Glomerular visceral epithelial cell (primary cell): Measurements from ENCODE around the gene CARS1.

Source experiments
- DNase-seq: peaks from one replicate; pipeline ENCODE4 v3.0.0-alpha.2; 2016; ENCODE audit errors: extremely low spot score

CARS1 gene

DNA sequence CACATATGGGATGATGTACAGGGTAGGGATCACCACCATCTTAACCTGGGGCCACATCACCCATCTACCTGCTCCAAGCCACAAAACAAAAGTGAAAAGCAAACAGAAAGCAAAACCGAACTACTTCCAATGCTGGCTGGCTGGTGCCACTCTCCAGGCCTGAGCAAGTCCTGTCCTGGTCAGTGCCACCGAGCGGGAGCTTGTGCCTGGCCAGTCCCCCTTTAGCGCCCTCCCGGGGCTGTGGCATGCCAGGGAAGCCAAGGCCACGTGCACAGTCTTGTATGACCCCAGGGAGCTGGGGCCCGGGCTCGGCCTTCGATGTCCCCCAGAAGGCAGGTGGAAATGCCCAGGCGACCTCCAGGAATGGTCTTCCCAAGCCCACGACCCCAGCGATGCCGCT, 47.2 kb downstream of the CARS1 start:
- no peak for DNase-seq

DNA sequence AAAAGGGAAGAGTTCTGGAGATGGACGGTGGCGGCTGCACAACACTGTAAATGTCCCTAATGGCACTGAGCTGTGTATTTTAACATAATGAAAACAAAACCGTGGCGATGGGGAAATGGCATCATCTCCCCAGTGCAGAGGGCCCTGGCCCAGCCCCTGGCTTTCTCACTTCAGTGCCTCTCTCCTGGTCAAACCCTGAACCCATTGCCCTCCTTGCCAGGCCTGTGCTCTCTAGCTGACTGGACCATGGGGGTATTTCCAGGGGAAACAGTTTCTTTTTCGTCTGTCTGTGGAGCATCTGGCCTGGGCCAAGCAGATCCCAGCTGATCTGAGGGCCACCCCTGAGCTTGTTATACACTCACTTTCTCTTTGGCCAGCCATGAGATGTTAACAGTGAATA, 47.7 kb downstream of the CARS1 start:
- no peak for DNase-seq

DNA sequence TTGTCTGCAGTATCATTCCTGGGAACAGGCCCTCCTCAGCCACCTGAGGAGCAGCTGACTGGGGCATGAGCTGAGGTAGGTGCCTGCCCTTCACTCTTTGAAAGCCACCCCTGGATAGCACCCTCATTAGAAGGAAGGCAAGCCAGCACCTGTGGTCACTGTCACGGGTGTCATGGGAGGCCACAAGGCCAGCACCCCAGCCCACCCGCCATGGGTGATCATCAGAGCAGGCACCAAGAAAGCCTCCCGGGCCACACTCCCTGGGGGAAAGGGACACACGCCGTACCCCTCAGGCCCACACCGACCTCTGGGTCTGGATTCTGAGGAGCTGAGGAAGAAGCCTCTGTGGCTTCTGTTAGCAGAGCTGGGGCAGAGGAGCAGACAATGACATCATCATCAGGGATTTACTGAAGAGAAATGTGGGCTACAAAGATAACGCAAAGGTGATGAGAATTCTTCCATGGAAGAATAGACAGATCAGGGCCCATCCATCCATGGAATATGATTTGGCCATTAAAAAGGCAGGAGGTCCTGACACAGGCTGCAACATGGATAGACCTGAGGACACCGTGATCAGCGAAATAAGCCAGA, 48.4 kb downstream of the CARS1 start:
- no peak for DNase-seq

- DNase-seq: no peak
These were observed 49.7 kb downstream of the CARS1 start for GRCh38 chr11:3007404-3008010.

DNA sequence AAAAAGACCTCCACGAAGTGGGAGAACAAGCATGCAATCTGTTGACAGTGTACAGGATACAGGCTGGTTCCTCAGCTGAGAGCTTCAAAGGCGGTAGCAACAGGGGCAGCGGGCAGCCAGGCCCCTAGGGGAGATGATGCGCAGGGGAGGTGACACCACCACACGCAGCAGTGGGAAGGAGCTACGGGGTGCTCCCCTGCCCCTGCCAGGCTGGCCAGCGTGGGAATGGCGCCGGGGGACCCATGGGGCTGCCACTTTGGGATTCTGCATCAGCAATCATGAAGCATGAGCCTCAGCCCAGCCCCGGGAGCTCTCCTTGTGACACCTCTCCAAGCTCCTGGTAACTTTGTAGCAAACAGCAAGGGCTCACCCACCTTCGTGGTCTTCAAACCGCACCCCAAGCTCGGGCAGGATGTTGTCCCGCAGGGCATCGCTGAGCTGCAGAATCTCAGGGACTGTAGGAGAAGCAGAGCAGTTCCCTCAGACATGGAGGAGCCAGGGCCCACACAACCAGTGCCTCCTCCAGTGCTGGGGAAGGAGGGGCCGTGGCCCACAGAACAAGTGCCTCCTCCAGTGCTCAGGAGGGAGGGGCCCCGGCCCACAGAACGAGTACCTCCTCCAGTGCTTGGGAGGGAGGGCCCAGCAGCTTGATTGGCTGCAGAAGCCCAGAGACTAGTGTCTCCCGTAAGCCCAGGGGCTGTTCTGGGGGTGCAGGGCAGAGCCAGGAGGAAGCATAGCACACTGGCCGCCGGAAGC, 50.5 kb downstream of the CARS1 start:
- no peak for DNase-seq

DNA sequence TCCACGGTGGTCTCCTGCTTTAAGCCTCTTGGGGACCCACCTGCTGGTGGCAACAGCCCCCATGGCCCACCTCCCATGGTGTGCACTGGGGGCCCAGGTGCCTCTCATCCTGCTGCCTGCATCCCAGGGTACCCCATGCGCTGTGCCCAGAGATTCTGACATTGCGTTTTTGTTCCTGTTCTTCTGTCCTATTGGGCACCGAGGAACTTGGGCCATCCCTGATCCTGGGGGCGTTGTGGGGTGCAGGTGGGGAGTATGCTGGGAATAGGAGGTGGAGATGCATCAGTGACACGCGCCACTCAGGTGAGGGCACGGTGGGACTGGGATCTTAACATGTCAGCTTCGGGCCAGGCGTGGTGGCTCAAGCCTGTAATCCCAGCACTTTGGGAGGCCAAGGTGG, 52.7 kb downstream of the CARS1 start:
- no peak for DNase-seq

- DNase-seq: no peak
These were observed 53.6 kb downstream of the CARS1 start for GRCh38 chr11:3003396-3004231.

DNA sequence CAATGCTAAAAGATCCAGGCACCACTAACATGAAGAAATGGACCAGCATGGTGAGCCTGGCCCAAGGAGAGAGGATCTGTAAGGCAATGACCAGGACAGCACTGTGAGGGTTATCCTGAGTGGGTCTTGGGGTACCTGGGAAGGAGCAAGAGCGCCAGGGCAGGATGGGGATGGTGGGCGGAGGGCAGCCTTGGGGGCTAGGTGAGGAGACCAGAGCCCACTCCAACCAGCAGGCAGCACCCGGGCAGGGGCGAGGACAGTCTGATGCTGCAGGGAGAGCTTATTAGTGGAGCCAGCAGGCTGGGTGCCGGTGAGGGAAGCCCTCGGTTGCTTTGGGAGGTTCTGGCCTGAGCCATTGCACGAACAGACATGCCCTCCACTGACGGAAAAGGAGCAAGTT, 54.4 kb downstream of the CARS1 start:
- DNase-seq: no peak

- DNase-seq: no peak
These were observed 54.8 kb downstream of the CARS1 start for GRCh38 chr11:3002351-3002861.

DNA sequence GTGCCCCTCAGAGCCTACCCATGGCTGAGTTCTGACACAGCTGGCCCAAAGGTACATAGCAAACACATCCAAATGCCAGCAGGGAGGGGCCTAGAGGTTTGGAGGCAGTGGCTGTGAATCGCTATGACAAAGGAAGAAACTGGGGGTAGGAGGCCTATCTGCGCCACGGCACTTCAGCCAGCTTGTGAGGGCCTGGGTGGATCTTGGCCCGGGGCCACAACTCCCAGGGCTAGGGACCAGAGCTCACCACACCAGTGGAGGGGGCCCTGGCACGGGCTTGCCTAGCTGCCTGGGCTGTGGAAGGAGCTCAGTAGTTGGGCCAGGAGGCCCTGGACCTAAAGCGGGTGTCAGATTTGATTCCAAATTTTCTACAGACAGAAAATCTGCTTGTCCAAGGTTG, 55.7 kb downstream of the CARS1 start:
- DNase-seq: no peak

DNA sequence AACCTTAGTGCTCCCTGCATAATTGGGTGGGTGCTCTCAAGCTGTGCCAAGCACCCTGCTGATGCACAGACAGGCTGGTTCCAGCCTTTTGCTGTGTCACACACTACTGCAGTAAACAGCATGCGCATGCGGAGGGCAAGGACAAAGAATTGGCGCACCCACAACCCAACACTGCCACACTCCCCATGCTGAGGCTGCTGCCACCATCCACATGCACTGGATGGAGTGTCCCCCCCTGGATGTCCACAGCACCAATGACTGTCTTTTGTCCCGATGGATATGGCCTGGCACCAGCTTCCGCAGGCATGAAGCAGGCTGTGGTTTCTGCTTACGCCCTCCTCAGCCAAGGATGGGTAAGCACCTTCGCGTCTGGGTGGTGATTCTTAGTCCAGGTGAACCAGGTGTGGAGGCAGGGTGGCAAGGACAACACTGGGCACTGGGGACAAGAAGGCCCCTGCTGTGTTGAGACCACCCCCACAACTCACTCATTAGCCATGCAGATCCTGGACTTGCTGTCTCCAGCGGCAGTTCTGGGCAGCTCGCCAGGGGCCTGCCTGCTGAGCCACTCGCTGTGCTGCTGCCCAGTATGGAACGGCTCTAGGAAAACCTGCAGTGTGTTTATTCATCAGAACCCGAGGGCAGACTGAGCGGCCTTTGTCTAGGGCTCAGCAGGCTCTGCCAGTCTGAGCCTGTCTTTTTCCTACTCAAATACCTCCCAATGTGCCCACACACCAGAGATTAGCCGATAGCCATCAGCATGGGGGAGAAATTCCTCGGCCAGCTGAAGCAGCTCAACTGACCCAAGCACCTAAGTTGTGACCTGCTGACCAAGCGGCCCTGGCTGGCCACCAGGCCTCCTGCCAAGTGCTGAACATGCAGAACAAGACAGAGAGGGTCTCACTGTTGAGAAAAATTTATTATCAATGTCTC, 56.9 kb downstream of the CARS1 start:
- peak; percentile 20 for DNase-seq

DNA sequence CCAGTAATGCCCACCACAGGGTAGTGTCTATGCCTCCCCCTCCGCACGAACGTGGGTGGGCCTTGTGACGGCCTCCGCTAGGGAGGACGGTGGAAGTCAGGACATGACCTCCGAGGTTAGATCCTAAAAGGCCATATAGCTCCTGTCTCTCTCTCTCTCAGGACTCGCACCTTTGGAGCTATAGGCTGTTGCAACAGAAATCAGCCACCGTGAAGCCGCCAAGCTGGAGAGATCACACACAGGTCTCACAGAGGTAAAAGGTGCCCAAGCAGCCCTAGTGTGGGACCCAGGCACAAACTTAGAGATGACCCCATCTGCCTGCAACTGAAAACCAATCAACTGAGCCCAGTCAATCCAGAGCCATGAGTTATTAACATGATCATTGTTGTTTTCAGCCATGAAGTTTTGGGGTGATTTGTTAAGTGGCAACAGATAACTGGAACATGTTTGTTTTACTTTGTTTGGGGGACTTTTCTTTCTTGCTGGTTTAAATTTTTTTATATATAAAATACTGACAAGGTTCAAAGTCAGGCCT, 57.7 kb downstream of the CARS1 start:
- DNase-seq: no peak

DNA sequence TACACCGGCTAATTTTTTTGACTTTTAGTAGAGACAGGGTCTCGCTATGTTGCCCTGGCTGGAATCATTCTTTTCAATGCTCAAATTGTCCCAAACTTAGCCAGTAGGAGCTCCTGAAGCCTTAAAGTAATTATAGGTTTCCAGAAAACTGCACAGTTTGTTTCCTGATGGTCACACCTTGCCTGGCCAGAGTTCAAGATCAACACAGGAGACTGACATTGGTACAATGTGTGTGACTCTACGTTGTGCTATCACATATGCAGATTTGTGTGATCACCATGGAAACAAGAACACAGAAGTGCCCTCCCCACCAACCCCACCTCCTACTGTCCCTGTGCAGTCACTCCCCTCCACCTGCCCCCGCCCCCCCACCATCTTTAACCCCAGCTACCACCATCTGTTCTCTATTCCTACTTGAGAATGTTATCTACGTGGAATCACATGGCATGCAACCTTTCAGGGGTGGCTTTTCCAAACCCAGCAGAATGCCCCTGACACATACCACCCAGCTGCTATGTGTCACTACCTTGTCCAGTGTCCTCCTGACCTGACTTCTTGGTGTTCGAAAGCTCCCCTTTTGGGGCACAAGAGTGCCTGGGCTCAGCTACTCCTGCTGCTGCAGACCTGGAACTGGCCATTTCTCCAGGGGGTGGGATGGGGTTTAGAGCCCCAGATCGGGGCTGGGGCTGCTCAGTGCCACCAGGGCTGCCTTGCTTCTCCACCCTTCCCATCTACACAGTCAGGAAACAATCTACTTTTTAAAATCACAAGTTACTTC, 59.0 kb downstream of the CARS1 start:
- no peak for DNase-seq

GRCh38 chr11:2997406-2997805, 59.8 kb downstream of the CARS1 start:
- DNase-seq: no peak

- no peak for DNase-seq
These were observed 60.2 kb downstream of the CARS1 start for GRCh38 chr11:2996976-2997375.

DNA sequence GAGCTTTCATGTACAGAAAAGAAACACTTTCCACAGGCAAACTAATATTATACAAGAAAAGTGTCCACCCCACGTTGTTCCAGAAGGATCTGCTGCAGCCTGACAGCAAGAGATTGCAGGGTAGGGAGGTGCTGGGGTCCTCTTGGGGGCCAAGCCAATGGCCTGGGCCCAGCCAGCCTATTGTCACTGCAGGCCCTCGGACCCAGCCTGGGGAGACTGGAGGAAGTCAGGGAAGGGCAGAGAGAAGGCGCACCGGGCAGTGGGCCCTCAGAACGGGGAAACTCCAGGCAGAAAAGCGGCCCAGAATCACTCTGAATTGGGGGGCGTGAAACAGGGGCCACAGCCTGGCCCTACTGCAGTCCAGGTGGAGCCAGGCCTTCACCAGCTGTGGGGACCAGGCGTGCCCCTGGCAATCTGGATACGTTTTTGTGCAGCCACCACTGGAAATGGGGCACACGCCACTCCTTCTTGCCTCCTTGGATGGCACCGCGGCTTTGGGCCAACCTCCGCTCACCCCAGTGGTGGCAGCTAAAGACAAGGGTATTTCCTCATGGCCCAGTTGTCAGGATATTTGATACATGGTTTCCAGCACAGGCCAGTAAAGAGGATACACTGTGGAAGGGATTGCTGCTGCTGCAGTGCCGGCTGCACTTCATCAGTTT, 61.2 kb downstream of the CARS1 start:
- no peak for DNase-seq

DNA sequence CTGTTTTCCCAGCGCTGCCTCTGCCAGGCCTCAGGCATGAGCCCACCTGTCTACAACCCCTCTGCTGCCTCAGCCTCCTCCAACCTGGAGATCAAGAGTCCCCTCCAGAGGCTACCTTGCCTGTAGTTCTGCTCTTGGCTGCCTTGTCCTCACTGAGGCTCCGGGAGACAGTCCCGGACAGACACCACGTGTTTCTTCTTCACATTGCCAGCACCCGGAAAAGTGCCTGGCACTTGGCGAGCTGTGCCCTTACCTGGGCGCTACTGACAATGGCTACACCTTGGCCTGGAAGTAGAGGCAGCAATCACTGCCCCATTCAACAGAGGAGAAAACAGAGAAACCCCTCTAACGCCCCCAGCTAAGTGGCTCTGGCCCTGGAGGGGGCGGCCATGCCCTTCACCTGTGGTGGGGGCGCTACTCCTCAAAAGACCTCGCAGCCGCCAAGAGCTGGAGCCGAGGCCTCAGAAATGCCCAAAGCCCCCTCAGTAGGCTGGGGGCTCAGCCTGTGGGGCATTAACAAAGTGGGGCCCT, 62.1 kb downstream of the CARS1 start:
- no peak for DNase-seq

GRCh38 chr11:2994336-2994730, 62.9 kb downstream of the CARS1 start:
- no peak for DNase-seq

GRCh38 chr11:2992997-2993325, 64.3 kb downstream of the CARS1 start:
- no peak for DNase-seq
